ENCODE measurements around the gene SERPINA12.

Gene SERPINA12

GRCh38 chr14:94509356-94509755 lies at the start of gene SERPINA12:
TSS of gene SERPINA12 (minus strand) at chr14:94509469. CDS start at chr14:94498397, 11,072 bp downstream.
- no peak for DNase-seq

- DNase-seq, result no peak
Measured at GRCh38 chr14:94558842-94559241, 49.6 kb upstream of the SERPINA12 start.

GRCh38 chr14:94557327-94557726 lies 48.1 kb upstream of the SERPINA12 start:
- no peak for DNase-seq

- no peak for DNase-seq
Measured at GRCh38 chr14:94555991-94556390, 46.7 kb upstream of the SERPINA12 start.

GRCh38 chr14:94550041-94550440 lies 40.8 kb upstream of the SERPINA12 start:
- no peak for DNase-seq

GRCh38 chr14:94548999-94549985 lies 40.0 kb upstream of the SERPINA12 start:
- DNase-seq, result peak; percentile 22

GRCh38 chr14:94548131-94548998 lies 39.1 kb upstream of the SERPINA12 start:
- no peak for DNase-seq

- no peak for DNase-seq
Measured at GRCh38 chr14:94547726-94548125, 38.5 kb upstream of the SERPINA12 start.

GRCh38 chr14:94547151-94547680 lies 37.9 kb upstream of the SERPINA12 start:
- DNase-seq, result no peak

- DNase-seq, result no peak
Measured at GRCh38 chr14:94545131-94545841, 36.0 kb upstream of the SERPINA12 start.

GRCh38 chr14:94544726-94545125 lies 35.5 kb upstream of the SERPINA12 start:
- no peak for DNase-seq

GRCh38 chr14:94543449-94544124 lies 34.3 kb upstream of the SERPINA12 start:
- no peak for DNase-seq

GRCh38 chr14:94542811-94543440 lies 33.7 kb upstream of the SERPINA12 start:
- DNase-seq, result no peak

GRCh38 chr14:94542111-94542810 lies 33.0 kb upstream of the SERPINA12 start:
- no peak for DNase-seq

- DNase-seq, result no peak
Measured at GRCh38 chr14:94541234-94541975, 32.1 kb upstream of the SERPINA12 start.

GRCh38 chr14:94540031-94540794 lies 30.9 kb upstream of the SERPINA12 start:
- DNase-seq, result no peak

- no peak for DNase-seq
Measured at GRCh38 chr14:94539181-94539580, 29.9 kb upstream of the SERPINA12 start.

- no peak for DNase-seq
Measured at GRCh38 chr14:94538070-94538740, 28.9 kb upstream of the SERPINA12 start.

- DNase-seq, result no peak
Measured at GRCh38 chr14:94536836-94537235, 27.6 kb upstream of the SERPINA12 start.

Data from NK-92 treated with Interleukin-12 subunit alpha and Interleukin-12 subunit beta, amount 100 ng/mL, for 24 hours (cell line).